MCF 10A (cell line): ENCODE data around the gene DLGAP5. TPM values are rescaled to one million over a fixed set of nuclear protein-coding genes. Genes with fewer than 3 reads are reported as not detected.
A peak's percentile ranks its signal among the peaks of the same experiment; 100 is the strongest.

ENCODE experiments used
- BruUV-seq: library from RNA; stranded (reverse); fragments of 400-500 nt; replicated peaks from 2 replicates; lab custom pipeline; 2021; lab: Mats Ljungman, UMichigan
- CTCF ChIA-PET: fragments of 300-600 bp; sonication (Branson Sonifier 250); formaldehyde crosslinking; extraction: SDS; loops from one replicate; lab custom pipeline; 2021; ENCODE audit warnings: antibody characterized with exemption, inconsistent platforms; lab: Yijun Ruan, JAX
- POLR2A ChIA-PET: fragments of 300-600, 350-650 bp; sonication (Branson Sonifier 250); formaldehyde crosslinking; extraction: SDS; loops from one replicate; lab custom pipeline; 2020; ENCODE audit warnings: antibody characterized with exemption, inconsistent platforms; lab: Yijun Ruan, JAX
- DNase-seq: peaks from one replicate; pipeline ENCODE4 v3.0.0-alpha.2; 2018; ENCODE audit not compliant: unreplicated experiment
- H3K27ac Mint-ChIP-seq: one replicate; pipeline ENCODE4 v1.8.0; 2022; ENCODE audit warnings: mild to moderate bottlenecking, low read depth, mixed read lengths; ENCODE audit not compliant: unreplicated experiment
- H3K27me3 Mint-ChIP-seq: one replicate; pipeline ENCODE4 v1.8.0; 2022; ENCODE audit warnings: mixed read lengths; ENCODE audit not compliant: insufficient read depth, unreplicated experiment
- H3K36me3 Mint-ChIP-seq: one replicate; pipeline ENCODE4 v1.8.0; 2022; ENCODE audit warnings: mild to moderate bottlenecking, moderate library complexity, mixed read lengths; ENCODE audit not compliant: insufficient read depth, unreplicated experiment
- H3K4me1 Mint-ChIP-seq: one replicate; pipeline ENCODE4 v1.8.0; 2022; ENCODE audit warnings: mixed read lengths; ENCODE audit not compliant: insufficient read depth, unreplicated experiment
- H3K4me3 Mint-ChIP-seq: one replicate; pipeline ENCODE4 v1.8.0; 2022; ENCODE audit warnings: mild to moderate bottlenecking, moderate library complexity, mixed read lengths; ENCODE audit not compliant: unreplicated experiment
- H3K9me3 Mint-ChIP-seq: one replicate; pipeline ENCODE4 v1.8.0; 2022; ENCODE audit warnings: mixed read lengths; ENCODE audit not compliant: unreplicated experiment
- intact Hi-C: fragments of 100-400 bp; cut with micrococcal nuclease; formaldehyde crosslinking; loops from 2 replicates; pipeline ENCODE4 v1.14.1; 2022
- total RNA-seq: library from RNA; stranded (reverse); gene quantifications from 2 replicates; pipeline ENCODE4 v1.2.3, GENCODE V29; 2022
- TF ChIP-seq, protein P1 (sequence below): fragments of 200-600 bp; IDR thresholded peaks from one replicate; pipeline ENCODE4 v1.8.0; 2022; ENCODE audit warnings: antibody characterized with exemption, mild to moderate bottlenecking; ENCODE audit not compliant: unreplicated experiment

The DLGAP5 gene
- total RNA-seq, 1 experiment from 2014 or later: 17.6 TPM

DNA sequence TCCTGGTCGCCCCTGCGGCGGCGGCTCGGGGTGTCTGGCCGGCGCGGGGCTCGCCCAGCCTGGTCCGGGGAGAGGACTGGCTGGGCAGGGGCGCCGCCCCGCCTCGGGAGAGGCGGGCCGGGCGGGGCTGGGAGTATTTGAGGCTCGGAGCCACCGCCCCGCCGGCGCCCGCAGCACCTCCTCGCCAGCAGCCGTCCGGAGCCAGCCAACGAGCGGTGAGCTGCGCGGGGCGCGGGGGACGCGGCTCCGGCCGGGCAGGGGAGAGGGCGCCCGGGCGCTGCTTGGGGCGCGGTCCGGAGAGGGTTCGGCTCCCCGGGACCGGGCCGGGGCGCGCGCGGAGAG lies 62.3 kb downstream of the DLGAP5 start, which contains the start of gene LGALS3:
Gene LGALS3 (plus strand): TSS at position 167 of the 342 bp plus-strand sequence. CDS start 8,122 bp downstream, outside the sequence.
- peak; percentile 75 for DNase-seq

DNA sequence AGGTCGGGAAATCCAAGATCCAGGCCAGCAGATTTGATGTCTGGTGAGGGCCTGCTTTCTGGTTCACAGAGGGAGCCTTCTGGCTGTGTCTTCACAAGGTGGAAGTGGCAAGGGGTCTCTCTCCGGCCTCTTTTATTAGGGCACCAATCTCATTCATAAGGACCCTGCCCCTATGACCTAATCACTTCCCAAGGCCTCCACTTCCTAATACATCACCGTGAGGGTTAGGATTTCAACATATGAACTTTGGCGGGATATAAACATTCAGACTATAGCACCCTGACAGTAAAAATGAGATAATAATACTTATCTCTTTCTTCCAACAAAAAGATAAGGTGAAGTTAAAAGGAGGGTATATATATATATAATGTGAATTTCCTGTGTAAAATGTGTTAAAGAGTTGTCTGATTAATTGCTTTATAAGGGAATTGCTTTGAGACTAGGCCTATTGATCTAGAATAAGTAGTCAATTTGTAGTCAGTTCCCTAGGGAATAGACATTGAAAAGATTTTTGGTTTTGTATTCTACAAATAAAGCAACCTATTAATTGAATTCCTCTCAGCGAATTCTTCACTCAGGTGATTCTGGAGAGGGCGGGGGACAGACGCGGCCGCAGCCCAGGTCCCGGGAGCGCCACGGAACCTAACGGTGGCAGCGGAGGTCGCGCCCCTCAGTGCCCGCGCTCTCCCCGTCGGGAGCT lies 62.8 kb downstream of the DLGAP5 start:
- ChIA-PET POLR2A (interaction anchor here (0.8 to 12.8 kb wide), 16 partner anchors 8 to 142 kb away, joined by 3 to 385 read pairs (median 10); partner anchors contain the start of gene MAPK1IP1L), CTCF (interaction anchor here (0.7 kb wide), 1 partner anchor 15 kb away, joined by 3 read pairs; no protein-coding TSS in a partner anchor)
- TF ChIP-seq, protein P1, sequence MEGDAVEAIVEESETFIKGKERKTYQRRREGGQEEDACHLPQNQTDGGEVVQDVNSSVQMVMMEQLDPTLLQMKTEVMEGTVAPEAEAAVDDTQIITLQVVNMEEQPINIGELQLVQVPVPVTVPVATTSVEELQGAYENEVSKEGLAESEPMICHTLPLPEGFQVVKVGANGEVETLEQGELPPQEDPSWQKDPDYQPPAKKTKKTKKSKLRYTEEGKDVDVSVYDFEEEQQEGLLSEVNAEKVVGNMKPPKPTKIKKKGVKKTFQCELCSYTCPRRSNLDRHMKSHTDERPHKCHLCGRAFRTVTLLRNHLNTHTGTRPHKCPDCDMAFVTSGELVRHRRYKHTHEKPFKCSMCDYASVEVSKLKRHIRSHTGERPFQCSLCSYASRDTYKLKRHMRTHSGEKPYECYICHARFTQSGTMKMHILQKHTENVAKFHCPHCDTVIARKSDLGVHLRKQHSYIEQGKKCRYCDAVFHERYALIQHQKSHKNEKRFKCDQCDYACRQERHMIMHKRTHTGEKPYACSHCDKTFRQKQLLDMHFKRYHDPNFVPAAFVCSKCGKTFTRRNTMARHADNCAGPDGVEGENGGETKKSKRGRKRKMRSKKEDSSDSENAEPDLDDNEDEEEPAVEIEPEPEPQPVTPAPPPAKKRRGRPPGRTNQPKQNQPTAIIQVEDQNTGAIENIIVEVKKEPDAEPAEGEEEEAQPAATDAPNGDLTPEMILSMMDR: no peak
- peak overlapping the region; percentile 49 for H3K27ac Mint-ChIP-seq
- no peaks in the 10 kb centered on the region for H3K27me3 Mint-ChIP-seq
- intact Hi-C loops: loop anchor here (1.0 to 2.0 kb wide), 2 partner anchors 20 to 76 kb away; no protein-coding TSS in a partner anchor
- BruUV-seq: TSS peak; percentile 77
- H3K9me3 Mint-ChIP-seq: no peaks in the 10 kb centered on the region
- no peak for DNase-seq
- H3K4me1 Mint-ChIP-seq: peaks cover 16% of the 10 kb centered on the region
- peak overlapping the region; percentile 90 for H3K4me3 Mint-ChIP-seq
- peaks cover 18% of the 10 kb centered on the region for H3K36me3 Mint-ChIP-seq

More for the DNA sequence above, 62.3 kb downstream of the DLGAP5 start, which contains the start of gene LGALS3:
- BruUV-seq: no TSS peak
- Mint-ChIP-seq H3K4me3 (peak within 1 kb of the TSS; percentile 90), H3K36me3 (peaks cover 24% of the 10 kb centered on the region), H3K9me3 (no peaks in the 10 kb centered on the region), H3K4me1 (peaks cover 16% of the 10 kb centered on the region), H3K27me3 (no peaks in the 10 kb centered on the region), H3K27ac (peak within 1 kb of the TSS; percentile 89)
- ChIA-PET POLR2A (interaction anchor here (0.6 to 12.8 kb wide), 20 partner anchors 8 to 992 kb away, joined by 3 to 385 read pairs (median 6); partner anchors contain the start of gene MAPK1IP1L), CTCF (no interaction called here)
- intact Hi-C loops: loop anchor here (1.0 to 2.0 kb wide), 2 partner anchors 21 to 76 kb away; no protein-coding TSS in a partner anchor
- TF ChIP-seq, protein P1: no peak

DNA sequence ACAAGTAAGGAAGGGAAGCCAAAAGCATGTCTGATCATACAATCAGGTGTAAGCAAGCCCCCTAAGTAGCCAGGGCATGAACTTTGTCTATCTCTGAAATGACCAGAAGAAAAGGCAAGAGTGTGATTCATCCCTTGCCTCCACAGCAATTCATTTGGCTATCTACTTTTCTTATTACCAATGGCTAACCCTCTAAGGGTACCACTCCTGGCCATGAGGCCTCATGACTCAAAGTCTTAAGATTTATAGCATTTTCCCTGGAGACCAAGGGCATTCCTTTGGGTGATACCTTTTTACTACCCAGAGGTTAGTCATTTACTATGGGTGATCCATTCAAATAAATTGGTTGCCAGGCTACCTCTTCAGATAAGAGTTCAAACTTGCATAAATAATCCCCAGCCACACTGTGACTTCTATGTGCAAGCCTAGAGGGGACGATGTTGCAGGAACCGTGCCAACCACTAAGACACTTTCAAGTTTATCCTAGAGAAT lies 63.9 kb downstream of the DLGAP5 start:
- Mint-ChIP-seq H3K9me3 (no peaks in the 10 kb centered on the region), H3K4me1 (peaks cover 24% of the 10 kb centered on the region), H3K36me3 (peaks cover 18% of the 10 kb centered on the region), H3K4me3 (no peak overlapping the region), H3K27ac (no peak overlapping the region), H3K27me3 (no peaks in the 10 kb centered on the region)
- intact Hi-C loops: no loop called here
- TF ChIP-seq, protein P1: no peak
- ChIA-PET POLR2A (interaction anchor here (1.1 to 12.8 kb wide), 6 partner anchors 9 to 76 kb away, joined by 3 to 385 read pairs (median 40); partner anchors contain the start of gene MAPK1IP1L), CTCF (interaction anchor here (0.7 kb wide), 1 partner anchor 14 kb away, joined by 3 read pairs; no protein-coding TSS in a partner anchor)
- DNase-seq: peak; percentile 26
- no TSS peak for BruUV-seq
